Neuronal stem cell (in vitro differentiated cells): ENCODE measurements around the gene LPIN3.
A peak's percentile ranks its signal among the peaks of the same experiment; 100 is the strongest.

Experiments used
- DNase-seq: peaks from one replicate; pipeline ENCODE4 v3.0.0-alpha.2; 2013; ENCODE audit warnings: low spot score
- H2AFZ ChIP-seq: one replicate; pipeline ENCODE4 v1.6.1; 2013; ENCODE audit warnings: mild to moderate bottlenecking, low read length, inconsistent platforms
- H2AK5ac ChIP-seq: 2 replicates; pipeline ENCODE4 v1.6.1; 2013; ENCODE audit warnings: low read depth, mild to moderate bottlenecking, inconsistent platforms, low read length, moderate library complexity, mixed read lengths
- H2BK120ac ChIP-seq: 2 replicates; pipeline ENCODE4 v1.6.1; 2013; ENCODE audit warnings: low read depth, mild to moderate bottlenecking, inconsistent platforms, low read length, moderate library complexity, mixed read lengths
- H2BK12ac ChIP-seq: one replicate; pipeline ENCODE4 v1.6.1; 2013; ENCODE audit warnings: low read length, inconsistent platforms
- H2BK15ac ChIP-seq: 2 replicates; pipeline ENCODE4 v1.6.1; 2013; ENCODE audit warnings: mild to moderate bottlenecking, low read length, inconsistent platforms, mixed read lengths
- H2BK5ac ChIP-seq: one replicate; pipeline ENCODE4 v1.6.1; 2013; ENCODE audit warnings: inconsistent platforms, mild to moderate bottlenecking, low read length, moderate library complexity
- H3K14ac ChIP-seq: one replicate; pipeline ENCODE4 v1.6.1; 2013; ENCODE audit warnings: low read length, inconsistent platforms
- H3K18ac ChIP-seq: 2 replicates; pipeline ENCODE4 v1.6.1; 2013; ENCODE audit warnings: low read length, inconsistent platforms
- H3K23ac ChIP-seq: 2 replicates; pipeline ENCODE4 v1.6.1; 2013; ENCODE audit warnings: low read depth, mild to moderate bottlenecking, mixed read lengths, low read length, inconsistent platforms; ENCODE audit not compliant: poor library complexity
- H3K27ac ChIP-seq: replicated peaks from 3 replicates; pipeline ENCODE4 v1.5.1; 2013; ENCODE audit warnings: low read length, inconsistent platforms
- H3K27me3 ChIP-seq, 3 experiments: 2 replicates each; pipeline ENCODE4 v1.6.1; 2013; ENCODE audit warnings: low read length in 3 of 3, mild to moderate bottlenecking in 2 of 3, inconsistent platforms in 1 of 3, low read depth in 1 of 3, mixed read lengths in 1 of 3, moderate library complexity in 1 of 3; ENCODE audit not compliant: control insufficient read depth in 3 of 3, insufficient read depth in 3 of 3
- H3K36me3 ChIP-seq, 2 donors: replicated peaks in 1 of 2; 2 replicates each; pipeline ENCODE4 v1.6.1; 2013; ENCODE audit warnings: low read length in 2 of 2; ENCODE audit not compliant: control insufficient read depth in 2 of 2, insufficient read depth in 2 of 2
- H3K4ac ChIP-seq: 2 replicates; pipeline ENCODE4 v1.6.1; 2013; ENCODE audit warnings: inconsistent platforms, mild to moderate bottlenecking, low read length, moderate library complexity
- H3K4me1 ChIP-seq, 2 donors: 1 replicate in 1 of 2; 2 replicates in 1 of 2; pipeline ENCODE4 v1.6.1; 2013; ENCODE audit warnings: low read length in 2 of 2, low read depth in 1 of 2; ENCODE audit not compliant: control insufficient read depth in 2 of 2, insufficient read depth in 1 of 2
- H3K4me2 ChIP-seq: one replicate; pipeline ENCODE4 v1.6.1; 2013; ENCODE audit warnings: mild to moderate bottlenecking, low read length, inconsistent platforms; ENCODE audit not compliant: insufficient read depth, poor library complexity, severe bottlenecking
- H3K4me3 ChIP-seq, 2 donors: 2 replicates each; pipeline ENCODE4 v1.5.1; 2013; ENCODE audit warnings: low read length in 2 of 2, mild to moderate bottlenecking in 2 of 2, inconsistent platforms in 1 of 2, moderate library complexity in 1 of 2
- H3K79me1 ChIP-seq: one replicate; pipeline ENCODE4 v1.6.1; 2013; ENCODE audit warnings: low read depth, mild to moderate bottlenecking, inconsistent platforms, low read length, moderate library complexity
- H3K9ac ChIP-seq: one replicate; pipeline ENCODE4 v1.6.1; 2013; ENCODE audit warnings: mild to moderate bottlenecking, low read depth, low read length, inconsistent platforms; ENCODE audit not compliant: poor library complexity
- H3K9me3 ChIP-seq, 2 donors: replicated peaks in 1 of 2; 2 replicates each; pipeline versions ENCODE3 to v1.6.1; 2013; ENCODE audit warnings: low read length in 2 of 2, mild to moderate bottlenecking in 2 of 2, inconsistent platforms in 1 of 2, low read depth in 1 of 2, mixed read lengths in 1 of 2, moderate library complexity in 1 of 2; ENCODE audit not compliant: control insufficient read depth in 2 of 2, insufficient read depth in 1 of 2
- H4K8ac ChIP-seq: one replicate; pipeline ENCODE4 v1.6.1; 2013; ENCODE audit warnings: low read depth, mild to moderate bottlenecking, inconsistent platforms, low read length, moderate library complexity
- H4K91ac ChIP-seq: one replicate; pipeline ENCODE4 v1.6.1; 2013; ENCODE audit warnings: low read length, low read depth, mild to moderate bottlenecking, inconsistent platforms; ENCODE audit not compliant: poor library complexity
- WGBS, 2 donors: extraction: QIAGEN DNeasy Blood & Tissue Kit; methylation state at CpG; one replicate each; pipeline ENCODE4 v1.1.7; 2013; ENCODE audit warnings: missing lambda C conversion rate in 2 of 2, mixed read lengths in 1 of 2; ENCODE audit not compliant: insufficient read length in 2 of 2, insufficient replicate concordance in 1 of 2; ENCODE audit errors: extremely low coverage in 2 of 2; 5-methylcytosine and 5-hydroxymethylcytosine counted together

LPIN3 gene

DNA sequence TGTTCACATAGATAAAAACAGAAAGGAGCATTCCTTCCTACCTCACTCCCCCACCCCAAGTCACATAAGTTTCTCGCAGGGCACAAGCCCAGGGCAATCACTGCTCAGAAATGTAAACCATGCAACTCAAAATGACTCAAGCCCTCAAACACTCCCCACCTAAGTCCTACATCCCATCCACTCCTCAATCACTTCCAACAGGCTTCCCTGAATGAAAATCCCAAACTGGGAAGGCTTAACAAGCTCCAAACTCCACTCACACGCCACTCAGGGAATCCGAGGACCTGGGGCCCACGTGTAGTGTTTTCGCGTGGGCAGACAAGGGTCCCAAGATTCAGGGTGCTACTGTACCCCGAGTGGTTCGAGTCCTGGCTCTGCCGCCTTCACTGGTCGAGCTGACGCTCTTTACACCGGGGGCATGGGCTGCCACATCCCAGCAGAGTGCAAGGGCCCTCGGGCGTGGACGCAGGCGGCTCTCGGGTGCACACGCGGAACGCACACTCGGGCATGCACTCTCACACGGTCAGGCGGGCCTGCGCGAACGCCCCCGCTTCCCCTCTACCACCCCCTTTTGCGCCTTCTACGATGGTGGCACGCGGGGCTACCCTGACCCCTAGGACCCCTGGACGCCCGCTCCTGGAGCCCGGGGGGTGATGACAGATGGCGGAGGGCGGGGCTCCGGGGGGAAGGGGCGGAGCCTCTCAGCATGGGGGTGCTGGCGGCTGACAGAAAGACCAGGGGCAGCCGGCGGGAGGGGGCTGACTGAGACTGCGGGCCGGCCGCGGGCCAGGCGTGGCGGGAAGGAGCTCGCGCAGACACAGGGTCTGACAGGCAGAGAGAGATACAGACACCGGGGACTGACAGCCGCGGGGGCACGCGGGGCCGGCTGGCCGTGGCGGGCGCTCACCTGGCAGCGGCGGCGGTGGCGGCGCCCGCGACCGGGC is 23.7 kb upstream of the LPIN3 start:
- Histone ChIP-seq H3K4me3 (peak overlapping the region; percentile 76 to 96), H2AK5ac (peak overlapping the region; percentile 78), H3K23ac (peak overlapping the region; percentile 22), H3K4me2 (peak overlapping the region; percentile 99), H3K14ac (no peak overlapping the region), H3K18ac (peak overlapping the region; percentile 94), H3K9ac (peak overlapping the region; percentile 94), H2BK5ac (peak overlapping the region; percentile 85), H3K36me3 (no peaks in the 10 kb centered on the region), H4K91ac (no peak overlapping the region), H2AFZ (peak overlapping the region; percentile 96), H3K27me3 (no peaks in the 10 kb centered on the region), H3K4ac (no peak overlapping the region), H2BK15ac (peak overlapping the region; percentile 77), H3K4me1 (peaks cover 5 to 8% of the 10 kb centered on the region in 2 donors), H3K27ac (no peak overlapping the region), H4K8ac (peak overlapping the region; percentile 48), H3K79me1 (peaks cover 3% of the 10 kb centered on the region), H3K9me3 (no peaks in the 10 kb centered on the region), H2BK12ac (peak overlapping the region; percentile 69), H2BK120ac (no peak overlapping the region)
- peak; percentile 63 for DNase-seq
- no CpG with 5 or more reads among the region's 66 CpGs for WGBS, 2 donors

DNA sequence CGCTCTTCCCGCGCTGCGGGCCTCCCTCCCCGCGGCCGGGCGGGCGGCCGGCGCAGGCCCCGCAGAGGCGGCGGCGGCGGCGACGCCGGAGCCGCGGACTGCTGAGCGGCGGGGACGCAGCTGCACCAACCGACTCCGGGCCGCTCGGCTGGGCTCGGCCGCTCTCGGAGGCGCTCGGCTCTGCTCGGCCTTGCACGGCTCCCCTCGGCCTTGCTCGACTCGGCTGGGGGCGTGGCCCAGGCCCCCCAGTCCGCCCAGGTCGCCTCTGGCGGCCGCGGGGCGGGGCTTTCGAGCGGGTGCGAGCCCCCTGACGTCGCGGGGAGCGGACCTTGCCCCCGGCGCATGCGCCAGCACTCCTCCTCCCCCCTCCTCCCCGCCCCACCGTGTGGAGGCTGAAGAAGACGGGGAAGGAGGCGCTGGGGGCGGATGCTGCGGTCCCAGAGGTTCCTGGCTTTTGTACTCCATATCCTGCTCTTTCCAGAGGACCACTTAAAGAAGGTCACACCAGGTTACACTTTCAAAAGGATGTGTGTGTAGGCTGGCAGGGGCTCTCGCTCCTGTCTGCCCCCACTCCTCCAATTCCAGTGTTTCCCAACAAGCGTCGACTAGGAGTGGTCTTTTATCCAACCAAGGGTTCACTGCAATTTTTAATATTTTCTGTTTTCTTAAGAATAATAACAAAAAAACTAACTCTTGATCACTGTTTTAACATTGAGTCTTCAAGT is 22.9 kb upstream of the LPIN3 start, which contains the start of gene ZHX3:
Gene ZHX3 (minus strand): TSS at position 186 of the 725 bp plus-strand sequence. CDS start 112,815 bp downstream, outside the sequence.
- H4K8ac ChIP-seq, result peak within 1 kb of the TSS; percentile 48
- peak within 1 kb of the TSS; percentile 99 for H3K4me2 ChIP-seq
- no CpG with 5 or more reads among the region's 64 CpGs for WGBS, 2 donors
- no peak within 1 kb of the TSS for H2BK120ac ChIP-seq
- H3K14ac ChIP-seq, result no peak within 1 kb of the TSS
- no peak within 1 kb of the TSS for H3K4ac ChIP-seq
- peak within 1 kb of the TSS; percentile 78 for H2AK5ac ChIP-seq
- H2BK15ac ChIP-seq, result peak within 1 kb of the TSS; percentile 77
- H3K4me3 ChIP-seq, result peak within 1 kb of the TSS; percentile 76 to 96
- peak within 1 kb of the TSS; percentile 96 for H2AFZ ChIP-seq
- no peaks in the 10 kb centered on the region for H3K36me3 ChIP-seq
- H3K9me3 ChIP-seq, result no peaks in the 10 kb centered on the region
- DNase-seq, result peak; percentile 96
- H2BK5ac ChIP-seq, result peak within 1 kb of the TSS; percentile 85
- H3K23ac ChIP-seq, result peak within 1 kb of the TSS; percentile 22
- H3K27me3 ChIP-seq, result no peaks in the 10 kb centered on the region
- peak within 1 kb of the TSS; percentile 94 for H3K9ac ChIP-seq
- H4K91ac ChIP-seq, result no peak within 1 kb of the TSS
- peak within 1 kb of the TSS; percentile 94 for H3K18ac ChIP-seq
- H3K4me1 ChIP-seq, result peaks cover 5 to 8% of the 10 kb centered on the region in 2 donors
- H3K27ac ChIP-seq, result peak within 1 kb of the TSS; percentile 52
- H3K79me1 ChIP-seq, result peaks cover 3% of the 10 kb centered on the region
- H2BK12ac ChIP-seq, result peak within 1 kb of the TSS; percentile 69

DNA sequence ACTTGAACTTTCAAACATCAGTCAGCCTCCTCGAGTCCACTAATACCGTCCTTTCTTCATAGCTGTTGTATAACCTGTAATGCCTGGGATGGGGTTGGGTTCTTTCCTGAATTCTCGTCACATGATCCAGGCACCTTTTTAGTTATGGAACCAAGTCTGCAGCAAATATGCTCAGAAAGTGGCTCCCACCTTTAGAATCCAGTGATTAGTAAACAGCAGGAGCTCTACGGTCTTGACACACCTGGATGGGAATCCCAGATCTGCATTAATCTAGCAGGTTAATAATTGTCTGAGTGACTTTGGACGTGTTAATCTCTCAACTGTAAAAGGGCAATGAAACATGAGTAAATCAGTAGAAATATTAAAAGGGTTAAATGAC is 22.4 kb upstream of the LPIN3 start:
- Histone ChIP-seq H4K8ac (no peak overlapping the region), H3K27me3 (no peaks in the 10 kb centered on the region), H2AFZ (peak overlapping the region; percentile 96), H2BK15ac (no peak overlapping the region), H3K4me2 (no peak overlapping the region), H3K18ac (no peak overlapping the region), H3K27ac (no peak overlapping the region), H3K23ac (no peak overlapping the region), H3K14ac (no peak overlapping the region), H3K4me3 (peak overlapping the region in 1 of 2 donors; percentile 76), H3K9me3 (no peaks in the 10 kb centered on the region), H2AK5ac (no peak overlapping the region), H2BK12ac (no peak overlapping the region), H3K36me3 (no peaks in the 10 kb centered on the region), H3K4me1 (peaks cover 5 to 8% of the 10 kb centered on the region in 2 donors), H2BK120ac (no peak overlapping the region), H3K4ac (no peak overlapping the region), H2BK5ac (no peak overlapping the region), H4K91ac (no peak overlapping the region), H3K9ac (no peak overlapping the region), H3K79me1 (peaks cover 3% of the 10 kb centered on the region)
- no CpG with 5 or more reads among the region's 5 CpGs for WGBS, 2 donors
- DNase-seq, result no peak

DNA sequence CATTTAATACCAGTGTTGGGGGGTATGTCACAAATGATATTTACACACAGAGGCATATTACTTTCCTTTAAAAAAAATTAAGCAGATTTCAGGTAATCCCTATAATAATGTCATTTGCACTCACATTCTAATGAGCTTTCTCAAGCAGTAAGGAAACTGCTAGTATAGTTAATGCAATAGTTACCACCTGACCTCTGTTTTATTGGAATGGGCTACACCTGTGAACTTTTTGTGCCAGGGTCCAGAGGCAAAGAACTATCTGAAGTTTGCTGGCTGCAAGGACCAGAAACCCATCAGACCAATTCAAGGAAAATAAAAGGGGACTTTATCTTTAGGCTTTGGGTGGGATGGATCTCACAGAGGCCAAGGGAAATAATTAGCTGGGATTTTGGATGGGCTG is 20.2 kb upstream of the LPIN3 start:
- H3K4ac ChIP-seq, result no peak overlapping the region
- no peak overlapping the region for H3K18ac ChIP-seq
- H3K27ac ChIP-seq, result no peak overlapping the region
- peaks cover 0 to 2% of the 10 kb centered on the region in 2 donors for H3K36me3 ChIP-seq
- no peak overlapping the region for H2AK5ac ChIP-seq
- no peak overlapping the region for H3K4me3 ChIP-seq
- no peak overlapping the region for H4K91ac ChIP-seq
- no peaks in the 10 kb centered on the region for H3K27me3 ChIP-seq
- H3K14ac ChIP-seq, result no peak overlapping the region
- H3K79me1 ChIP-seq, result peaks cover 3% of the 10 kb centered on the region
- H3K4me1 ChIP-seq, result peaks cover 5 to 8% of the 10 kb centered on the region in 2 donors
- no peak overlapping the region for H2BK15ac ChIP-seq
- H3K9ac ChIP-seq, result no peak overlapping the region
- DNase-seq, result no peak
- H2BK120ac ChIP-seq, result no peak overlapping the region
- no peak overlapping the region for H2AFZ ChIP-seq
- no peak overlapping the region for H2BK5ac ChIP-seq
- no peak overlapping the region for H3K4me2 ChIP-seq
- H2BK12ac ChIP-seq, result no peak overlapping the region
- H3K9me3 ChIP-seq, result no peaks in the 10 kb centered on the region
- H3K23ac ChIP-seq, result no peak overlapping the region
- H4K8ac ChIP-seq, result no peak overlapping the region
